GM12878 (cell line): ENCODE measurements around the gene HDDC3. TPM values are rescaled to one million over a fixed set of nuclear protein-coding genes. Genes with fewer than 3 reads are reported as not detected.

ENCODE experiments used
- ATAC-seq: fragments of 200-7000 bp; cut with Tn5 transposase; 3 replicates; pipeline ENCODE4 v1.9.1; 2020; ENCODE audit warnings: mild to moderate bottlenecking, moderate library complexity
- BruUV-seq: library from RNA; stranded (reverse); fragments of 400-500 nt; replicated peaks from 2 replicates; lab custom pipeline; 2021; lab: Mats Ljungman, UMichigan
- CTCF ChIA-PET: fragments of 300-600 bp; sonication (Branson Sonifier 250); formaldehyde crosslinking; extraction: SDS; loops from one replicate; lab custom pipeline; 2021; ENCODE audit warnings: inconsistent platforms; lab: Yijun Ruan, JAX
- POLR2A ChIA-PET: fragments of 350-600 bp; formaldehyde crosslinking; extraction: SDS; loops from one replicate; lab custom pipeline; 2021; ENCODE audit warnings: inconsistent platforms; lab: Charles Lee
- RAD21 ChIA-PET: fragments of 300-600 bp; sonication (Branson Sonifier 250); formaldehyde crosslinking; loops from one replicate; lab custom pipeline; 2023; ENCODE audit warnings: antibody characterized with exemption; ENCODE audit not compliant: unreplicated experiment; lab: Charles Lee
- SMC1A ChIA-PET: fragments of 300-600 bp; sonication (Branson Sonifier 250); formaldehyde crosslinking; loops from one replicate; lab custom pipeline; 2023; ENCODE audit not compliant: unreplicated experiment, uncharacterized antibody; lab: Charles Lee
- DNase-seq: peaks from one replicate; pipeline ENCODE4 v3.0.0-alpha.2; 2011; ENCODE audit warnings: low read depth, low spot score
- FAIRE-seq: peaks from 3 replicates; lab custom pipeline; 2011; peaks lifted over from hg19 to GRCh38; lab: Jason Lieb, UNC
- H2AFZ ChIP-seq: 2 replicates; pipeline ENCODE4 v1.6.0; 2011; ENCODE audit warnings: low read depth, low read length, control low read depth; ENCODE audit not compliant: control insufficient read depth
- H3K27ac ChIP-seq: 2 replicates; pipeline ENCODE4 v1.5.1; 2011; ENCODE audit warnings: control low read depth; ENCODE audit not compliant: control insufficient read depth, insufficient read depth
- H3K27me3 ChIP-seq, 2 experiments: replicated peaks in 1 of 2; 2 replicates each; pipeline versions ENCODE4 v1.6.0 to v1.6.1; 2011; ENCODE audit warnings: low read length in 1 of 2; ENCODE audit not compliant: control insufficient read depth in 2 of 2, insufficient read depth in 2 of 2
- H3K36me3 ChIP-seq, 2 experiments: 2 replicates each; pipeline ENCODE4 v1.5.1; 2011; ENCODE audit warnings: low read length in 1 of 2; ENCODE audit not compliant: control insufficient read depth in 2 of 2, insufficient read depth in 2 of 2
- H3K4me1 ChIP-seq: 2 replicates; pipeline ENCODE4 v1.6.1; 2011; ENCODE audit warnings: mild to moderate bottlenecking, low read length, moderate library complexity, mixed read lengths; ENCODE audit not compliant: control insufficient read depth, insufficient read depth
- H3K4me2 ChIP-seq: 2 replicates; pipeline ENCODE4 v1.6.0; 2011; ENCODE audit warnings: control low read depth; ENCODE audit not compliant: control insufficient read depth, insufficient read depth
- H3K4me3 ChIP-seq: fragments of 200-600 bp; sonication (generic); 2 replicates; pipeline ENCODE4 v1.5.1; 2016
- H3K79me2 ChIP-seq: 2 replicates; pipeline ENCODE4 v1.6.0; 2011; ENCODE audit warnings: low read length; ENCODE audit not compliant: control insufficient read depth, insufficient read depth
- H3K9ac ChIP-seq: 2 replicates; pipeline ENCODE4 v1.8.0; 2011; ENCODE audit warnings: low read length, control low read depth, mixed read lengths; ENCODE audit not compliant: control insufficient read depth, insufficient read depth
- H3K9me3 ChIP-seq: replicated peaks from 3 replicates; pipeline ENCODE4 v1.5.1; 2011; ENCODE audit warnings: mild to moderate bottlenecking, low read length; ENCODE audit not compliant: control insufficient read depth, insufficient read depth
- H4K20me1 ChIP-seq: 2 replicates; pipeline ENCODE4 v1.6.0; 2011; ENCODE audit not compliant: control insufficient read depth, insufficient read depth
- CHD4 ChIP-seq: fragments of 200-600 bp; sonication (generic); IDR thresholded peaks from 2 replicates; pipeline ENCODE4 v1.6.1; 2016; ENCODE audit warnings: mild to moderate bottlenecking
- POLR2AphosphoS2 ChIP-seq: IDR thresholded peaks from 2 replicates; pipeline ENCODE4 v1.6.1; 2011; ENCODE audit warnings: low read depth, mild to moderate bottlenecking, low read length, improper control_type of control experiment, moderate library complexity
- SMC3 ChIP-seq: IDR thresholded peaks from 2 replicates; pipeline ENCODE4 v1.6.1; 2011; ENCODE audit warnings: low read length, improper control_type of control experiment, borderline replicate concordance
- STAT3 ChIP-seq: IDR thresholded peaks from 2 replicates; pipeline ENCODE4 v1.6.1; 2011; ENCODE audit warnings: low read depth, low read length, improper control_type of control experiment
- TARDBP ChIP-seq: IDR thresholded peaks from 2 replicates; pipeline ENCODE4 v1.6.1; 2016; ENCODE audit warnings: borderline replicate concordance
- WGBS: methylation state at CpG from one replicate; pipeline ENCODE4 v1.1.6; 2016; ENCODE audit warnings: low lambda C conversion rate; ENCODE audit not compliant: insufficient replicate concordance, insufficient coverage; ENCODE audit errors: missing lambda C conversion rate; 5-methylcytosine and 5-hydroxymethylcytosine counted together
- in situ Hi-C: fragments of 300-500 bp; cut with MboI; formaldehyde crosslinking; loops from 9 replicates; pipeline ENCODE4 v1.14.3; 2018; ENCODE audit warnings: mixed read lengths
- intact Hi-C: fragments of 100-400 bp; cut with micrococcal nuclease; formaldehyde crosslinking; loops from one replicate; pipeline ENCODE4 v1.14.2; 2022; ENCODE audit not compliant: unreplicated experiment
- polyA plus RNA-seq, 11 experiments: library from polyadenylated mRNA; depleted of rRNA in 4 of 11; unstranded in 6 of 11; stranded (reverse) in 5 of 11; fragments of >200 nt; fragmentation: Nextera tagmentation in 4 of 11; fragmentation: Illumina TruSeq in 1 of 11; extraction: Ambion mirVana in 4 of 11; extraction: Trizol in 1 of 11; gene quantifications; 1 replicate in 1 of 11; 2 replicates in 10 of 11; pipeline versions ENCODE4 v1.2.1 to v1.2.3, GENCODE V29; 2011 to 2016; ENCODE audit warnings: inconsistent platforms in 2 of 11, missing spikeins in 2 of 11, low read depth in 1 of 11
- total RNA-seq, 4 experiments: library from RNA; depleted of rRNA in 3 of 4; stranded (reverse); fragments of >200 nt in 3 of 4; fragmentation: Illumina TruSeq in 1 of 4; extraction: Trizol in 1 of 4; gene quantifications; 2 replicates each; pipeline versions ENCODE4 v1.2.1 to v1.2.3, GENCODE V29; 2013 to 2021
- TF ChIP-seq, protein P1 (sequence below): IDR thresholded peaks from 2 replicates; pipeline ENCODE4 v1.6.1; 2011; ENCODE audit warnings: low read depth, low read length, improper control_type of control experiment, borderline replicate concordance
- TF ChIP-seq, protein P2 (sequence below): IDR thresholded peaks from 2 replicates; pipeline ENCODE4 v1.6.1; 2011; ENCODE audit warnings: low read depth, mild to moderate bottlenecking, low read length, moderate library complexity, borderline replicate concordance; ENCODE audit errors: extremely low read depth
- TF ChIP-seq, protein P3 (sequence below): fragments of 450-650 bp; IDR thresholded peaks from 2 replicates; pipeline ENCODE4 v1.6.1; 2017; ENCODE audit warnings: mild to moderate bottlenecking, moderate library complexity

The HDDC3 gene
- total and polyA plus RNA-seq, 10 of the 15 experiments (the other 5 are each of a cell fraction or from before 2014, with no cell fraction given) = 5.6 to 39.5 (median 23.0) TPM

DNA sequence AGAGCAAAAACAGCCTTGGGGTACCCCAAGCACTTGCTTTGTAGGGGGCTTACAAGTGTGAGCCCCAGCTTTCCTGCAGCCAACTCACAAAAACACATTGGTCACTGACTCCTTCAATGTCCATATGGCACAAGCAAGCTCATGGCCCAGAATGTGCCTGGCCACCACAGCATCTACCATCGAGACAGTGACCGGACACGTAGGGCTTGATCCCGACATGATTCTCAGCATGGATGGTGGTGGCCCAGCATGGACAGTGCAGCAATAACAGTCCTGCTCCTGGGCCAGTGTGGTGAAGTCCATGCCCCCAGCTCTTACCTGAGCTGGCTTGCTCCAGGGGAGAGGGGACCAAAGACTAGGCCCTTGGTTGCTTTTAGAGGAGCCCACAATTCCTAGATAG is 8.7 kb upstream of the HDDC3 start:
- Histone ChIP-seq H3K4me1 (peaks cover 4% of the 10 kb centered on the region), H3K79me2 (peaks cover 4% of the 10 kb centered on the region), H3K4me3 (no peak overlapping the region), H3K27ac (no peak overlapping the region), H2AFZ (no peak overlapping the region), H4K20me1 (no peaks in the 10 kb centered on the region; the same call in 1 of the 2 replicates), H3K27me3 (no peaks in the 10 kb centered on the region), H3K9ac (no peak overlapping the region), H3K4me2 (no peak overlapping the region), H3K36me3 (peaks cover 11 to 30% of the 10 kb centered on the region in 2 experiments), H3K9me3 (no peaks in the 10 kb centered on the region)
- no peak for TF ChIP-seq SMC3
- TF ChIP-seq, protein P1, sequence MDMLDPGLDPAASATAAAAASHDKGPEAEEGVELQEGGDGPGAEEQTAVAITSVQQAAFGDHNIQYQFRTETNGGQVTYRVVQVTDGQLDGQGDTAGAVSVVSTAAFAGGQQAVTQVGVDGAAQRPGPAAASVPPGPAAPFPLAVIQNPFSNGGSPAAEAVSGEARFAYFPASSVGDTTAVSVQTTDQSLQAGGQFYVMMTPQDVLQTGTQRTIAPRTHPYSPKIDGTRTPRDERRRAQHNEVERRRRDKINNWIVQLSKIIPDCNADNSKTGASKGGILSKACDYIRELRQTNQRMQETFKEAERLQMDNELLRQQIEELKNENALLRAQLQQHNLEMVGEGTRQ = no peak
- no peak for TF ChIP-seq STAT3
- TF ChIP-seq, protein P2, sequence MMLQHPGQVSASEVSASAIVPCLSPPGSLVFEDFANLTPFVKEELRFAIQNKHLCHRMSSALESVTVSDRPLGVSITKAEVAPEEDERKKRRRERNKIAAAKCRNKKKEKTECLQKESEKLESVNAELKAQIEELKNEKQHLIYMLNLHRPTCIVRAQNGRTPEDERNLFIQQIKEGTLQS = no peak
- TF ChIP-seq POLR2AphosphoS2 = no peak
- TF ChIP-seq, protein P3, sequence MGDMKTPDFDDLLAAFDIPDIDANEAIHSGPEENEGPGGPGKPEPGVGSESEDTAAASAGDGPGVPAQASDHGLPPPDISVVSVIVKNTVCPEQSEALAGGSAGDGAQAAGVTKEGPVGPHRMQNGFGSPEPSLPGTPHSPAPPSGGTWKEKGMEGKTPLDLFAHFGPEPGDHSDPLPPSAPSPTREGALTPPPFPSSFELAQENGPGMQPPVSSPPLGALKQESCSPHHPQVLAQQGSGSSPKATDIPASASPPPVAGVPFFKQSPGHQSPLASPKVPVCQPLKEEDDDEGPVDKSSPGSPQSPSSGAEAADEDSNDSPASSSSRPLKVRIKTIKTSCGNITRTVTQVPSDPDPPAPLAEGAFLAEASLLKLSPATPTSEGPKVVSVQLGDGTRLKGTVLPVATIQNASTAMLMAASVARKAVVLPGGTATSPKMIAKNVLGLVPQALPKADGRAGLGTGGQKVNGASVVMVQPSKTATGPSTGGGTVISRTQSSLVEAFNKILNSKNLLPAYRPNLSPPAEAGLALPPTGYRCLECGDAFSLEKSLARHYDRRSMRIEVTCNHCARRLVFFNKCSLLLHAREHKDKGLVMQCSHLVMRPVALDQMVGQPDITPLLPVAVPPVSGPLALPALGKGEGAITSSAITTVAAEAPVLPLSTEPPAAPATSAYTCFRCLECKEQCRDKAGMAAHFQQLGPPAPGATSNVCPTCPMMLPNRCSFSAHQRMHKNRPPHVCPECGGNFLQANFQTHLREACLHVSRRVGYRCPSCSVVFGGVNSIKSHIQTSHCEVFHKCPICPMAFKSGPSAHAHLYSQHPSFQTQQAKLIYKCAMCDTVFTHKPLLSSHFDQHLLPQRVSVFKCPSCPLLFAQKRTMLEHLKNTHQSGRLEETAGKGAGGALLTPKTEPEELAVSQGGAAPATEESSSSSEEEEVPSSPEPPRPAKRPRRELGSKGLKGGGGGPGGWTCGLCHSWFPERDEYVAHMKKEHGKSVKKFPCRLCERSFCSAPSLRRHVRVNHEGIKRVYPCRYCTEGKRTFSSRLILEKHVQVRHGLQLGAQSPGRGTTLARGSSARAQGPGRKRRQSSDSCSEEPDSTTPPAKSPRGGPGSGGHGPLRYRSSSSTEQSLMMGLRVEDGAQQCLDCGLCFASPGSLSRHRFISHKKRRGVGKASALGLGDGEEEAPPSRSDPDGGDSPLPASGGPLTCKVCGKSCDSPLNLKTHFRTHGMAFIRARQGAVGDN = no peak
- TF ChIP-seq CHD4 = no peak
- no peak for TF ChIP-seq TARDBP
- in situ Hi-C loops (no loop called here), intact Hi-C loops (no loop called here)
- ChIA-PET POLR2A (no interaction called here), SMC1A (no interaction called here), RAD21 (no interaction called here), CTCF (interaction anchor here (1.0 kb wide), 1 partner anchor 9 kb away, joined by 4 read pairs; the partner anchor contains the start of gene HDDC3)
- WGBS = 95% methylated on average over 4 of the region's 4 CpGs
- ATAC-seq (no peak), DNase-seq (no peak), FAIRE-seq (no peak)
- TSS peak; percentile 46 for BruUV-seq
